ENCODE measurements around the gene PRTFDC1. TPM values are rescaled to one million over a fixed set of nuclear protein-coding genes. Genes with fewer than 3 reads are reported as not detected.

PRTFDC1 gene
- total RNA-seq, 1 donor from 2014 or later: 9.1 TPM

DNA sequence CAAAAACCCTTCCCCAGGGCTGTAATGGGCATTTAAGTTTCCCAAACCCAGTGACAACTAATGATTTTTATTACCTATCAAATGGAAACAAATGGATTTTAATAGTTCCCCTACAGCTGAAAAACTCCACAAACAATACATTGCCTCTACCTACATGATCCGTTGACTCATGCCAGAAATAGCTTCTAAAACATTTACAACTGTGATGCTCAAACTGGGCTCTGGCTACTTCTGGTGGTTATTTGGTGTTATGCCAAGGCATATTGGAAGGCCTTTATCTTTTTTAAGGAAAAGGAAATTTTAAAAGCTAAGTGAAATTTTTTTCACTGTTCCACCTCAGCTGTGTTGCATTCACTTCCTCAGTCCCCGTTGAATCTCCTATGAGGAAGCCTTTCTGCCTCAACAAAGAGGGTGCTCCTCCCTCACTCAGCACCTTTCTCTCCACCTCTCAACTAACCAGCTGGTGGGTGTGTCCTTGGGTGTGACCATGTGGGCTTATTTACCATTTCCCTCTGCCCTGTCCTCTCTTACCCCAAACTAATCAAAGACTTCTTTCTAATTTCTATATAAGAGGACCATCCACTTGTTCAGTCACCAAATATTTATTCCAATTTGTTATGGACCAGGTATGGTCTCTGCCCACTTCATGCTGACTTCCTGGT is 82.9 kb downstream of the PRTFDC1 start:
- no peak for FAIRE-seq
- peaks cover 46% of the 10 kb centered on the region for H3K4me1 Mint-ChIP-seq (ENCODE audit: low read depth, unreplicated experiment)

DNA sequence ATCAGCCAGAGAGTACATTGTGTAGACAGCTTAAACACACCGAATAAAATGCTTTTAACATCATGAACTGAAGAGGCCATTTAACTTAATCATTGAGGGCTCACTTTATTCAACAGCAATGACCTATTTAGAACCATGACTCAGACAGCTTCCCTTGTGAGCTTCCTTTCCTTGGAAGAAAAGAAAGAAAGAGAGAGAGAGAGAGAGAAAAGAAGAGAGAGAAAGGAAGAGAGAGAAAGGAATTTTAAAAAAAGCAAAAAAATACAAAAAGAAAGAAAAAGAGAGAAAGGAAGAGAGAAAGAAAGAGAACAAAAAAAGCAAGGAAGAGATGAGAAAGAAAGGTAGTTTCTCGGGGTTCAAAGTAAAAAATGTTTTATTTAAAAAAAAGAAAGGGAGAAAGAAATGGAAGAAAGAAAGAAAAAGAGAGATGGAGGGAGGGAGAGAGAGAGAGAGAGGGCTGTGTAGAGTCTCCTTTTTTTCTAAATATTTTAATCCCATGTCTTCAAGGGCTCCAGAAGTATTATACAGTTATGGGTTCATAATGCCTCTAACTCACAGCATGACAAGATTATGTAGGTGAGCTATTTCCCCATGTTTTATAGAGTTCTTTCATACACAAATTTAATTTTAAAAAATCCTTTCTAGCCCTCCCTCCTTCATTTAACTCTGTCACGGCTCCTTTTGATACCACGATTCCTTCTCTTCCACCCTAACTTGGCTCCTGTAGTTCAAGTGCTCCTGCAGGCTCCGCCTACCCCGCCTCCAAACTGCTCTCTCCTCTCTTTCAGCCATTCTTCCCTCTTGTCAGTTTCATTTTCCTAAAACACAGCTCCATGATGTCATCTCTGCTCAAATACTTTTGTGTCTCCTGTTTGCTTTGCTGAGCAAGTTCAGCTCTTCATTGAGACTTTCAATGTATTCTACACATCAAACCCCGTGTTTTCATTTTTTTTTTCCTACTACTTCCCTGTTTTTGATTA is 85.5 kb downstream of the PRTFDC1 start:
- Histone ChIP-seq H3K9me3 (ENCODE audit: insufficient read depth, low read depth, low read length) (peaks cover 7% of the 10 kb centered on the region), H4K20me1 (ENCODE audit: insufficient read depth, low read length) (no peaks in the 10 kb centered on the region), H3K27me3 (ENCODE audit: insufficient read depth, low read length) (no peaks in the 10 kb centered on the region), H3K36me3 (ENCODE audit: insufficient read depth, low read length) (no peaks in the 10 kb centered on the region), H3K4me3 (ENCODE audit: insufficient read depth, low read depth, low read length) (peak overlapping the region; percentile 35), H3K9ac (ENCODE audit: low read length) (peak overlapping the region; percentile 46), H3K79me2 (ENCODE audit: insufficient read depth, low read length) (no peaks in the 10 kb centered on the region), H3K4me2 (ENCODE audit: low read length) (peak overlapping the region; percentile 80), H3K27ac (ENCODE audit: low read depth, low read length) (peak overlapping the region; percentile 50), H3K4me1 (ENCODE audit: insufficient read depth, low read length) (peaks cover 37% of the 10 kb centered on the region), H2AFZ (ENCODE audit: low read depth, low read length) (peak overlapping the region; percentile 62)
- FAIRE-seq (no peak), DNase-seq (ENCODE audit: low read depth) (peak; percentile 88)
- Mint-ChIP-seq H3K27ac (ENCODE audit: unreplicated experiment) (peak overlapping the region; percentile 99), H3K27me3 (ENCODE audit: low read depth, unreplicated experiment) (no peaks in the 10 kb centered on the region), H3K4me3 (ENCODE audit: unreplicated experiment) (peak overlapping the region; percentile 5), H3K4me1 (ENCODE audit: low read depth, unreplicated experiment) (peaks cover 41% of the 10 kb centered on the region), H3K36me3 (ENCODE audit: low read depth, unreplicated experiment) (peaks cover 4% of the 10 kb centered on the region), H3K9me3 (ENCODE audit: unreplicated experiment) (no peaks in the 10 kb centered on the region)
- TF ChIP-seq, protein P1, sequence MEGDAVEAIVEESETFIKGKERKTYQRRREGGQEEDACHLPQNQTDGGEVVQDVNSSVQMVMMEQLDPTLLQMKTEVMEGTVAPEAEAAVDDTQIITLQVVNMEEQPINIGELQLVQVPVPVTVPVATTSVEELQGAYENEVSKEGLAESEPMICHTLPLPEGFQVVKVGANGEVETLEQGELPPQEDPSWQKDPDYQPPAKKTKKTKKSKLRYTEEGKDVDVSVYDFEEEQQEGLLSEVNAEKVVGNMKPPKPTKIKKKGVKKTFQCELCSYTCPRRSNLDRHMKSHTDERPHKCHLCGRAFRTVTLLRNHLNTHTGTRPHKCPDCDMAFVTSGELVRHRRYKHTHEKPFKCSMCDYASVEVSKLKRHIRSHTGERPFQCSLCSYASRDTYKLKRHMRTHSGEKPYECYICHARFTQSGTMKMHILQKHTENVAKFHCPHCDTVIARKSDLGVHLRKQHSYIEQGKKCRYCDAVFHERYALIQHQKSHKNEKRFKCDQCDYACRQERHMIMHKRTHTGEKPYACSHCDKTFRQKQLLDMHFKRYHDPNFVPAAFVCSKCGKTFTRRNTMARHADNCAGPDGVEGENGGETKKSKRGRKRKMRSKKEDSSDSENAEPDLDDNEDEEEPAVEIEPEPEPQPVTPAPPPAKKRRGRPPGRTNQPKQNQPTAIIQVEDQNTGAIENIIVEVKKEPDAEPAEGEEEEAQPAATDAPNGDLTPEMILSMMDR (IDR thresholded peaks at IDR 0.05; ENCODE audit: insufficient read depth, low read depth, low read length): no peak
- no peak for TF ChIP-seq EZH2 (IDR thresholded peaks at IDR 0.05; ENCODE audit: insufficient read depth, low read length)

More for the DNA sequence above, 82.9 kb downstream of the PRTFDC1 start:
- Histone ChIP-seq H3K79me2 (ENCODE audit: insufficient read depth, low read length) (no peaks in the 10 kb centered on the region), H4K20me1 (ENCODE audit: insufficient read depth, low read length) (no peaks in the 10 kb centered on the region), H3K9ac (ENCODE audit: low read length) (no peak overlapping the region), H3K4me2 (ENCODE audit: low read length) (no peak overlapping the region), H3K9me3 (ENCODE audit: insufficient read depth, low read depth, low read length) (no peaks in the 10 kb centered on the region), H2AFZ (ENCODE audit: low read depth, low read length) (no peak overlapping the region), H3K4me1 (ENCODE audit: insufficient read depth, low read length) (peaks cover 51% of the 10 kb centered on the region), H3K27ac (ENCODE audit: low read depth, low read length) (no peak overlapping the region), H3K27me3 (ENCODE audit: insufficient read depth, low read length) (no peaks in the 10 kb centered on the region), H3K36me3 (ENCODE audit: insufficient read depth, low read length) (no peaks in the 10 kb centered on the region), H3K4me3 (ENCODE audit: insufficient read depth, low read depth, low read length) (no peak overlapping the region)
- Mint-ChIP-seq H3K27ac (ENCODE audit: unreplicated experiment) (peak overlapping the region; percentile 29), H3K9me3 (ENCODE audit: unreplicated experiment) (no peaks in the 10 kb centered on the region), H3K4me3 (ENCODE audit: unreplicated experiment) (no peak overlapping the region), H3K27me3 (ENCODE audit: low read depth, unreplicated experiment) (no peaks in the 10 kb centered on the region), H3K36me3 (ENCODE audit: low read depth, unreplicated experiment) (no peaks in the 10 kb centered on the region)
- DNase-seq (ENCODE audit: low read depth): peak; percentile 74
- TF ChIP-seq, protein P1 (IDR thresholded peaks at IDR 0.05; ENCODE audit: insufficient read depth, low read depth, low read length): no peak
- TF ChIP-seq EZH2 (IDR thresholded peaks at IDR 0.05; ENCODE audit: insufficient read depth, low read length): no peak
